WTC11 (cell line): ENCODE results near the gene AEBP2. TPM values are rescaled to one million over a fixed set of nuclear protein-coding genes. Genes with fewer than 3 reads are reported as not detected.
A peak's percentile ranks its signal among the peaks of the same experiment; 100 is the strongest.

ENCODE experiments used
- ATAC-seq: fragments of 200-7000 bp; cut with Tn5 transposase; 2 replicates; pipeline ENCODE4 v1.10.0; 2021; ENCODE audit warnings: mild to moderate bottlenecking, moderate library complexity
- CTCF ChIA-PET: fragments of 300-600 bp; sonication (Branson Sonifier 250); formaldehyde crosslinking; loops from one replicate; lab custom pipeline; 2021; ENCODE audit warnings: antibody characterized with exemption; lab: Charles Lee
- POLR2A ChIA-PET: fragments of 350-600 bp; sonication (Branson Sonifier 250); formaldehyde crosslinking; loops from one replicate; lab custom pipeline; 2021; ENCODE audit warnings: antibody characterized with exemption; lab: Charles Lee
- DNase-seq: peaks from one replicate; pipeline ENCODE4 v3.0.0; 2021; ENCODE audit warnings: low spot score
- H3K27ac Mint-ChIP-seq: 2 replicates; pipeline ENCODE4 v1.8.0; 2021; ENCODE audit warnings: mixed read lengths
- H3K27me3 Mint-ChIP-seq: 2 replicates; pipeline ENCODE4 v1.8.0; 2021; ENCODE audit warnings: low read depth, mild to moderate bottlenecking, moderate library complexity, mixed read lengths
- H3K36me3 Mint-ChIP-seq: 2 replicates; pipeline ENCODE4 v1.8.0; 2021; ENCODE audit warnings: mixed read lengths
- H3K4me1 Mint-ChIP-seq: 2 replicates; pipeline ENCODE4 v1.8.0; 2022; ENCODE audit warnings: mixed read lengths
- H3K4me3 Mint-ChIP-seq: 2 replicates; pipeline ENCODE4 v1.8.0; 2021; ENCODE audit warnings: mild to moderate bottlenecking, moderate library complexity, mixed read lengths
- H3K9me3 Mint-ChIP-seq: 2 replicates; pipeline ENCODE4 v1.8.0; 2021; ENCODE audit warnings: mixed read lengths
- ATF1 ChIP-seq: sonication (generic); formaldehyde crosslinking; IDR thresholded peaks from 2 replicates; pipeline ENCODE4 v1.8.1; 2023; ENCODE audit warnings: mild to moderate bottlenecking, moderate library complexity, missing genetic modification reagents
- E2F5 ChIP-seq: sonication (generic); formaldehyde crosslinking; IDR thresholded peaks from 2 replicates; pipeline ENCODE4 v1.8.1; 2022; ENCODE audit warnings: mild to moderate bottlenecking, moderate library complexity, missing genetic modification reagents
- ELF4 ChIP-seq: sonication (generic); formaldehyde crosslinking; IDR thresholded peaks from 2 replicates; pipeline ENCODE4 v1.8.1; 2022; ENCODE audit warnings: low read depth, mild to moderate bottlenecking, moderate library complexity, missing genetic modification reagents
- ERG ChIP-seq: fragments of 250-450 bp; sonication (Bioruptor Pico); IDR thresholded peaks from 2 replicates; pipeline ENCODE4 v1.8.0; 2021; ENCODE audit warnings: mild to moderate bottlenecking
- FOXP1 ChIP-seq: sonication (generic); formaldehyde crosslinking; IDR thresholded peaks from 2 replicates; pipeline ENCODE4 v1.8.0; 2022; ENCODE audit warnings: missing genetic modification reagents, mild to moderate bottlenecking, moderate library complexity, borderline replicate concordance
- GABPB1 ChIP-seq: sonication (generic); formaldehyde crosslinking; IDR thresholded peaks from 2 replicates; pipeline ENCODE4 v1.8.1; 2023; ENCODE audit warnings: mild to moderate bottlenecking, missing genetic modification reagents
- GTF2I ChIP-seq: fragments of 250-450 bp; sonication (Bioruptor Pico); conservative IDR thresholded peaks from 2 replicates; pipeline ENCODE4 v1.4.0; 2021; ENCODE audit warnings: mild to moderate bottlenecking
- HMGA2 ChIP-seq: fragments of 250-450 bp; sonication (Bioruptor Pico); IDR thresholded peaks from 2 replicates; pipeline ENCODE4 v1.4.0; 2021; ENCODE audit warnings: mild to moderate bottlenecking, moderate library complexity
- IRF2 ChIP-seq: sonication (generic); formaldehyde crosslinking; IDR thresholded peaks from 2 replicates; pipeline ENCODE4 v1.8.0; 2022; ENCODE audit warnings: low read depth, missing genetic modification reagents, borderline replicate concordance
- JUN ChIP-seq: sonication (generic); formaldehyde crosslinking; IDR thresholded peaks from 2 replicates; pipeline ENCODE4 v1.8.0; 2023; ENCODE audit warnings: mild to moderate bottlenecking, missing genetic modification reagents
- KAT7 ChIP-seq: sonication (generic); formaldehyde crosslinking; IDR thresholded peaks from 2 replicates; pipeline ENCODE4 v1.8.1; 2023; ENCODE audit warnings: missing genetic modification reagents, mild to moderate bottlenecking, borderline replicate concordance
- MXD4 ChIP-seq: fragments of 250-450 bp; sonication (Bioruptor Pico); IDR thresholded peaks from 2 replicates; pipeline ENCODE4 v1.8.0; 2021; ENCODE audit warnings: mild to moderate bottlenecking, moderate library complexity, borderline replicate concordance
- NR1H2 ChIP-seq: sonication (generic); formaldehyde crosslinking; IDR thresholded peaks from 2 replicates; pipeline ENCODE4 v1.9.0; 2021; ENCODE audit warnings: mild to moderate bottlenecking, moderate library complexity, missing genetic modification reagents
- RORB ChIP-seq: fragments of 250-450 bp; sonication (Bioruptor Pico); IDR thresholded peaks from 2 replicates; pipeline ENCODE4 v1.9.0; 2021; ENCODE audit warnings: mild to moderate bottlenecking
- SP1 ChIP-seq: sonication (generic); formaldehyde crosslinking; conservative IDR thresholded peaks from 2 replicates; pipeline ENCODE4 v1.8.1; 2022; ENCODE audit warnings: missing genetic modification reagents
- TP53 ChIP-seq: sonication (generic); formaldehyde crosslinking; IDR thresholded peaks from 2 replicates; pipeline ENCODE4 v1.8.1; 2023; ENCODE audit warnings: mild to moderate bottlenecking, missing genetic modification reagents
- ZBTB21 ChIP-seq: sonication (generic); formaldehyde crosslinking; IDR thresholded peaks from 2 replicates; pipeline ENCODE4 v1.8.1; 2023; ENCODE audit warnings: mild to moderate bottlenecking, missing genetic modification reagents, borderline replicate concordance
- ZMAT4 ChIP-seq: fragments of 250-450 bp; sonication (Bioruptor Pico); IDR thresholded peaks from 2 replicates; pipeline ENCODE4 v1.9.0; 2021; ENCODE audit warnings: mild to moderate bottlenecking
- ZNF121 ChIP-seq: sonication (generic); formaldehyde crosslinking; IDR thresholded peaks from 2 replicates; pipeline ENCODE4 v1.8.0; 2023; ENCODE audit warnings: missing genetic modification reagents
- ZNF263 ChIP-seq: sonication (generic); formaldehyde crosslinking; IDR thresholded peaks from 2 replicates; pipeline ENCODE4 v1.8.1; 2022; ENCODE audit warnings: low read depth, mild to moderate bottlenecking, moderate library complexity, missing genetic modification reagents
- ZNF512 ChIP-seq: sonication (generic); formaldehyde crosslinking; IDR thresholded peaks from 2 replicates; pipeline ENCODE4 v1.8.1; 2022; ENCODE audit warnings: missing genetic modification reagents, borderline replicate concordance
- total RNA-seq: library from RNA; stranded (reverse); gene quantifications from 3 replicates; pipeline ENCODE4 v1.2.3, GENCODE V29; 2021
- TF ChIP-seq, protein P1 (sequence below): sonication (generic); formaldehyde crosslinking; IDR thresholded peaks from 2 replicates; pipeline ENCODE4 v1.8.0; 2022; ENCODE audit warnings: missing genetic modification reagents
- TF ChIP-seq, protein P2 (sequence below): sonication (generic); formaldehyde crosslinking; IDR thresholded peaks from 2 replicates; pipeline ENCODE4 v1.8.1; 2023; ENCODE audit warnings: mild to moderate bottlenecking, missing genetic modification reagents

The AEBP2 gene
- total RNA-seq, 1 experiment from 2014 or later, result 65.9 TPM

DNA sequence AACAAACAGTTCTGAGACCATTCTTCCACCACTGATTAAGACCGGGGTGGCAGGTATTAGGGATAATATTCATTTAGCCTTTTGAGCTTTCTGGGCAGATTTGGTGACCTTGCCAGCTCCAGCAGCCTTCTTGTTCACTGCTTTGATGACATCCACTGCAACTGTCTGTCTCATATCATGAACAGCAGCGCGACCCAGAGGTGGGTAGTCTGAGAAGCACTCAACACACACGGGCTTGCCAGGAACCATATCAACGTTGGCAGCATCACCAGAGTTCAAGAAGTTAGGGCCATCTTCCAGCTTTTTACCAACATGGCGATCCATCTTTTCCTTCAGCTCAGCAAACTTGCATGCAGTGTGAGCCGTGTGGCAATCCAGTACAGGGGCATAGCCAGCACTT is 16.9 kb downstream of the AEBP2 start (continued):
- no peak for TF ChIP-seq NR1H2

DNA sequence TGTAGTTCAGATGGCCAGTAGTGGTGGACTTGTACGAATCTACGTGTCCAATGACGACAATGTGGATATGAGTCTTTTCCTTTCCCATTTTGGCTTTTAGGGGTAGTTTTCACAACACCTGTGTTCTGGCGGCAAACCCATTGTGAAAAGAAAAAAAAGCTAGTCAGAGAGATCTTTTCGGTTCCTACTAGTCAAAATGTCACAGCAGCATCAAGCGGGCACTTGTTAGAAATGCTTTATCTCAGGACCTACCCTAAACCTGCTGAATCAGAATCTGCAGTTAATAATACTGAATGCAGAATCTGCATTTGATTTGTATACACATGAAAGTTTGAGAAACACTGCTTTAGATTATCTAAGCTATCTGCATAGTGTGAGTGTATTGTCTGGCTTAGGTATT is 18.3 kb downstream of the AEBP2 start:
- H3K36me3 Mint-ChIP-seq, result peaks cover 24% of the 10 kb centered on the region
- no peak for ATAC-seq
- no peak for TF ChIP-seq GTF2I (CRISPR knock-in tag)
- TF ChIP-seq IRF2, result no peak
- TF ChIP-seq ZNF121 (CRISPR knock-in tag), result no peak
- no peak for TF ChIP-seq MXD4 (CRISPR knock-in tag)
- no peak for TF ChIP-seq ELF4 (CRISPR knock-in tag)
- TF ChIP-seq ZNF263, result no peak
- peaks cover 73% of the 10 kb centered on the region for H3K4me1 Mint-ChIP-seq
- no peaks in the 10 kb centered on the region for H3K27me3 Mint-ChIP-seq
- CTCF ChIA-PET, result interaction anchor here (0.7 kb wide), 1 partner anchor 150 kb away, joined by 3 read pairs; no protein-coding TSS in a partner anchor
- no peak overlapping the region for H3K4me3 Mint-ChIP-seq
- no peak for DNase-seq
- POLR2A ChIA-PET, result interaction anchor here (0.6 kb wide), 1 partner anchor 42 kb away, joined by 3 read pairs; no protein-coding TSS in a partner anchor
- no peaks in the 10 kb centered on the region for H3K9me3 Mint-ChIP-seq
- peak overlapping the region; percentile 85 for H3K27ac Mint-ChIP-seq

- Mint-ChIP-seq H3K4me1 (peaks cover 67% of the 10 kb centered on the region), H3K27me3 (no peaks in the 10 kb centered on the region), H3K4me3 (no peak overlapping the region), H3K9me3 (no peaks in the 10 kb centered on the region)
- POLR2A ChIA-PET, result no interaction called here
- TF ChIP-seq KAT7, result no peak
- TF ChIP-seq FOXP1 (CRISPR knock-in tag), result no peak
- no peak for TF ChIP-seq HMGA2
- no peak for TF ChIP-seq GABPB1 (CRISPR knock-in tag)
- TF ChIP-seq ZBTB21 (CRISPR knock-in tag), result no peak
- TF ChIP-seq ATF1, result no peak
- TF ChIP-seq ZNF512 (CRISPR knock-in tag), result no peak
- TF ChIP-seq TP53 (CRISPR knock-in tag), result no peak
- TF ChIP-seq, all 79 proteins: peak for 0
- Mint-ChIP-seq H3K36me3 (peaks cover 31% of the 10 kb centered on the region), H3K27ac (peak overlapping the region; percentile 78)
- ATAC-seq, result no peak
- CTCF ChIA-PET, result no interaction called here
- no peak for DNase-seq
Observed at GRCh38 chr12:19458733-19459132, 19.4 kb downstream of the AEBP2 start.

DNA sequence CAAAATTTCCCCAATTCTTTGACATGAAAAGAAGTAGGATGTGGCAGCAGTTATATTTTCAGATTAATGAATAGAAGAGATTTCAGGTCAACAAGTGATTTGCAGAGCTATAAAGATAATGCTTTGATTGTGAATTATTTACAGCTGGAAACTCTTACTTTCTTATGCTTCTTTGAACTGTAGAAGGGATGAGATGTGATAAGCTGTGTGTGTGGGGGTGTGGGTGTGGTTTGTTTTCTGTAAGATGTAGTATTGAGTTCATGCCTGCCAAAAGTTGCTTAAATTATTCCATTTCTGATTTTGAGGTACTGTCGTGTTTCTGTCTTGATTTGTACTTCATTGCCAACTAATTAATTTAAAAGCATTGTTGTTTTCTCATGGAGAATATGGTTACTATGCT is 22.7 kb downstream of the AEBP2 start:
- Mint-ChIP-seq H3K27me3 (no peaks in the 10 kb centered on the region), H3K4me1 (peaks cover 36% of the 10 kb centered on the region), H3K4me3 (no peak overlapping the region), H3K27ac (0 out of 2 replicates have a peak overlapping the region, but pooled peaks have one; percentile 44), H3K36me3 (peaks cover 42% of the 10 kb centered on the region), H3K9me3 (peaks cover 7% of the 10 kb centered on the region; the same call in 1 of the 2 replicates)
- POLR2A ChIA-PET, result no interaction called here
- ATAC-seq (no peak), DNase-seq (no peak)
- CTCF ChIA-PET, result no interaction called here
- no peak for TF ChIP-seq E2F5 (CRISPR knock-in tag)
- TF ChIP-seq JUN (CRISPR knock-in tag), result no peak
- TF ChIP-seq IRF2, result no peak
- no peak for TF ChIP-seq ZMAT4 (CRISPR knock-in tag)
- TF ChIP-seq SP1, result no peak
- TF ChIP-seq ZBTB21 (CRISPR knock-in tag), result no peak
- no peak for TF ChIP-seq RORB (CRISPR knock-in tag)
- TF ChIP-seq KAT7, result no peak
- TF ChIP-seq ERG (CRISPR knock-in tag), result no peak
- TF ChIP-seq, protein P1, sequence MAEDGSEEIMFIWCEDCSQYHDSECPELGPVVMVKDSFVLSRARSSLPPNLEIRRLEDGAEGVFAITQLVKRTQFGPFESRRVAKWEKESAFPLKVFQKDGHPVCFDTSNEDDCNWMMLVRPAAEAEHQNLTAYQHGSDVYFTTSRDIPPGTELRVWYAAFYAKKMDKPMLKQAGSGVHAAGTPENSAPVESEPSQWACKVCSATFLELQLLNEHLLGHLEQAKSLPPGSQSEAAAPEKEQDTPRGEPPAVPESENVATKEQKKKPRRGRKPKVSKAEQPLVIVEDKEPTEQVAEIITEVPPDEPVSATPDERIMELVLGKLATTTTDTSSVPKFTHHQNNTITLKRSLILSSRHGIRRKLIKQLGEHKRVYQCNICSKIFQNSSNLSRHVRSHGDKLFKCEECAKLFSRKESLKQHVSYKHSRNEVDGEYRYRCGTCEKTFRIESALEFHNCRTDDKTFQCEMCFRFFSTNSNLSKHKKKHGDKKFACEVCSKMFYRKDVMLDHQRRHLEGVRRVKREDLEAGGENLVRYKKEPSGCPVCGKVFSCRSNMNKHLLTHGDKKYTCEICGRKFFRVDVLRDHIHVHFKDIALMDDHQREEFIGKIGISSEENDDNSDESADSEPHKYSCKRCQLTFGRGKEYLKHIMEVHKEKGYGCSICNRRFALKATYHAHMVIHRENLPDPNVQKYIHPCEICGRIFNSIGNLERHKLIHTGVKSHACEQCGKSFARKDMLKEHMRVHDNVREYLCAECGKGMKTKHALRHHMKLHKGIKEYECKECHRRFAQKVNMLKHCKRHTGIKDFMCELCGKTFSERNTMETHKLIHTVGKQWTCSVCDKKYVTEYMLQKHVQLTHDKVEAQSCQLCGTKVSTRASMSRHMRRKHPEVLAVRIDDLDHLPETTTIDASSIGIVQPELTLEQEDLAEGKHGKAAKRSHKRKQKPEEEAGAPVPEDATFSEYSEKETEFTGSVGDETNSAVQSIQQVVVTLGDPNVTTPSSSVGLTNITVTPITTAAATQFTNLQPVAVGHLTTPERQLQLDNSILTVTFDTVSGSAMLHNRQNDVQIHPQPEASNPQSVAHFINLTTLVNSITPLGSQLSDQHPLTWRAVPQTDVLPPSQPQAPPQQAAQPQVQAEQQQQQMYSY, result no peak
- TF ChIP-seq, protein P2, sequence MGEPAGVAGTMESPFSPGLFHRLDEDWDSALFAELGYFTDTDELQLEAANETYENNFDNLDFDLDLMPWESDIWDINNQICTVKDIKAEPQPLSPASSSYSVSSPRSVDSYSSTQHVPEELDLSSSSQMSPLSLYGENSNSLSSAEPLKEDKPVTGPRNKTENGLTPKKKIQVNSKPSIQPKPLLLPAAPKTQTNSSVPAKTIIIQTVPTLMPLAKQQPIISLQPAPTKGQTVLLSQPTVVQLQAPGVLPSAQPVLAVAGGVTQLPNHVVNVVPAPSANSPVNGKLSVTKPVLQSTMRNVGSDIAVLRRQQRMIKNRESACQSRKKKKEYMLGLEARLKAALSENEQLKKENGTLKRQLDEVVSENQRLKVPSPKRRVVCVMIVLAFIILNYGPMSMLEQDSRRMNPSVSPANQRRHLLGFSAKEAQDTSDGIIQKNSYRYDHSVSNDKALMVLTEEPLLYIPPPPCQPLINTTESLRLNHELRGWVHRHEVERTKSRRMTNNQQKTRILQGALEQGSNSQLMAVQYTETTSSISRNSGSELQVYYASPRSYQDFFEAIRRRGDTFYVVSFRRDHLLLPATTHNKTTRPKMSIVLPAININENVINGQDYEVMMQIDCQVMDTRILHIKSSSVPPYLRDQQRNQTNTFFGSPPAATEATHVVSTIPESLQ (CRISPR knock-in tag), result no peak
- no peak for TF ChIP-seq GTF2I (CRISPR knock-in tag)
